ENCODE measurements around the gene ENHO.

GRCh38 chr9:34514401-34514800 lies 8.4 kb downstream of the ENHO start:
- TF ChIP-seq POLR2AphosphoS5 (IDR thresholded peaks at IDR 0.05; ENCODE audit: low read depth, low read length) (no peak), REST (IDR thresholded peaks at IDR 0.05; ENCODE audit: insufficient read depth in 1 of 2, low read depth in 2 of 2, low read length in 2 of 2) (no peak)

Data from PFSK-1 (cell line).